ENCODE data around the gene AGBL1.
A peak's percentile ranks its signal among the peaks of the same experiment; 100 is the strongest.
"Not testable (repeated sequence)": the region's sequence is repeated elsewhere in the genome, so short reads cannot be mapped to it uniquely, and the experiment has no call there.

Gene AGBL1

DNA sequence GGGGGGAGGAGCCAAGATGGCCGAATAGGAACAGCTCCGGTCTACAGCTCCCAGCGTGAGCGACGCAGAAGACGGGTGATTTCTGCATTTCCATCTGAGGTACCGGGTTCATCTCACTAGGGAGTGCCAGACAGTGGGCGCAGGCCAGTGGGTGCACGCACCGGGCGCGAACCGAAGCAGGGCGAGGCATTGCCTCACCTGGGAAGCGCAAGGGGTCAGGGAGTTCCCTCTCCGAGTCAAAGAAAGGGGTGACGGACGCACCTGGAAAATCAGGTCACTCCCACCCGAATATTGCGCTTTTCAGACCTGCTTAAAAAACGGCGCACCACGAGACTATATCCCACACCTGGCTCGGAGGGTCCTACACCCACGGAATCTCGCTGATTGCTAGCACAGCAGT is 448.4 kb downstream of the AGBL1 start:
- not testable (repeated sequence) for DNase-seq

DNA sequence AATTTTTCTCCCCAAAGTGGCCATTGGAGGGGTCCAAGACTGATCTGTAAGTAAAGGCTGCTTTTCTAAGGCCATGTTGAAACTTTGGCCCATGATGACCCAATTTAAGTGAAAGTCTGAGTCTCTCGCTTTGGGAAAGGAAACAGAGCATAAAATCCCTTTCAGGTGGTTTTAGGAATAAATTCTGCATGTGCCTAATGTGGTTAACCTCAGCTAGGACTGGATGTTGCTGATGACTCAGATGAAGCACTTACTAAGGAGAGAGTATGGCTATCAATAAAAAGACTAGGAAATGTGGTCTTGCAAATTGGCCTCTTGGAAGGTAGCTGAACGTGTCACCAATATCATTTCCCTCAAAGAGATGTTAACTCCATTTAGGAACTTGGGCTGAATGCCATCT is 458.5 kb downstream of the AGBL1 start:
- no peak for DNase-seq

DNA sequence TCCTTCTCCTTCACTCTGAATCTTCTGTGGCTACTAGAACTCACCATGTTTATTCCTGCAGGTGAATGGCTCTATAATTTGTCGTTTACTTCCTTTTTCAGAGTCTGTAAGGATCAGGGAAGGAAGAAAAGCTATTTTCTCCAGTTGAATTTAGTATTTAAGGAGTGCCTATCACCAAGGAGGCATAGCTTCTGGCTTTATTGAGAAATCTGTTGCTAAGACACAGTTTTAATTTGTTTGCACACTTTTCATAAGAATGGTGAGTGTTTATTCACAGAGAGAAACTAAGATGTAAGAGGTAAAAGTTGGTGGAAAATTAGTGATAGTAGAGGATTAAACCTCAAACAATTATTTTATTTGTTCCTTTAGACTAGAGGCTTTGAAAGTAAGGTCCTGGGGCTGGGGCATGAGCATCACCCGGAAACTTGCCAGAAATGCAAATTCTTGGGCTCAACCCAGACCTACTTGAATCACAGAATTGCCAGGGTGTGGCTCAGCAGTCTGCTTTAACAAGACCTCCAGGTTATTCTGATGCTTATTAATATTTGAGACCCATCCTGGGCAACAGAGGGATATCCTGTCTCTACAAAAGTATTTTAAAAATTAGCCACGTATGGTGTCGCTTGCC is 461.3 kb downstream of the AGBL1 start:
- DNase-seq, result no peak

GRCh38 chr15:86541540-86541939 is 461.9 kb downstream of the AGBL1 start:
- peak in 1 of 2 experiments; percentile 69 for DNase-seq

- no peak for DNase-seq
Observed at GRCh38 chr15:86550075-86550474, 470.4 kb downstream of the AGBL1 start.

DNA sequence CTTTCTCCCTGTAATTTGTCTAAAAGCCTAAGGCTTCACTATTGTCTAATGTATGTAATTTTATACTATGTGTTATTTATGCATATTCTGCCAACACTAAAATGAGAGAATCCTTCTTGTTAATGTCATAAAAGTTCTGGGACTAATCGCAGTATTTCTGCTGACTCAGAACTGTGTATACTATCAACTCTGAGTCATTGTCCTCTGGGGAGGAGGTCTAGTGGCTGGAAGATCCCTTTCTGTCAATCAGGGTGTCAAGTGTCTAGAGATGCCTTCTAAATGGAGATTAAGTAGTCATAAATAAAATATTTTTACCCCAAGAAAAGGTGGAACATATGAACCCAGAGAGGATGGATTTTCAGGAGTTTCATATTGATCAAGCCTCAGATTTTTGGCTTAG is 473.4 kb downstream of the AGBL1 start:
- no peak for DNase-seq

DNA sequence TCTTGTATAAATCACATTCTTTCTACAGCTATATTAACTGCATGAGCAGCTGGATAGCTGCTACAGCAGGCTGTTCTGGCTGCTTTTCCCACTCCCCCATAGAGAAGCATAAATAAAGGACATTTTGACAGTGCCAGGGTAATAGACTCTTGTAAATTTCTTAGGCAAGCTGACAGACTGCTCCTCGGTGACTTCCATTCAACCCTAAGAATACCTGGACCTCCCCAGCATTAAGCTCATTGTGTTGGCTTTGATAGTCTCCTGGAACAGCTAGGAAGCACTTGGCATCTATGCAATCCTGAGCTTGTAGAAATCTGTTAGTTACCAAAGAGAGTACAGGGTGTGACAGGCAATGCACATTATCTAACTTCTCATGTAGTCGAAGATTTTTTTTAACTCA is 475.4 kb downstream of the AGBL1 start:
- DNase-seq, result no peak

DNA sequence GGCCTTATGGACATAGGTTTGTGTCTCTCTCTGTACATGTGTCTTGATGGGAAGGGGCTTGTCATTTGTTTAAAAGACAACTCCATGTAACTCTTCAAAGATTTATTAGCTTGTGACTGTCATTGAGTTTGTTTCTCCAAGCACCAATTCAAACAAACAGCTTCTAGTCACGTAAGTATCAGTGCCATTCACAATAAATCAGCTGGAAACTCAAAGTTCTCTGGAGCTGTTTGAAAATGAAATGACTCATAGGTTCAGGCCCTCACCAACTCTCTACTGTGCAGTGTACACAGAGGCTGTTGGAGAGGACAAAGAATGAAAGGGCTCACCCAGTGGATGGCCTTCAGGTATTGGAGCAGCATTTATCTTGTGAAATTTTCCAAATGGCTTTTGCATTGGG is 476.3 kb downstream of the AGBL1 start:
- no peak for DNase-seq

- no peak for DNase-seq
Observed at GRCh38 chr15:86556396-86557017, 476.8 kb downstream of the AGBL1 start.

DNA sequence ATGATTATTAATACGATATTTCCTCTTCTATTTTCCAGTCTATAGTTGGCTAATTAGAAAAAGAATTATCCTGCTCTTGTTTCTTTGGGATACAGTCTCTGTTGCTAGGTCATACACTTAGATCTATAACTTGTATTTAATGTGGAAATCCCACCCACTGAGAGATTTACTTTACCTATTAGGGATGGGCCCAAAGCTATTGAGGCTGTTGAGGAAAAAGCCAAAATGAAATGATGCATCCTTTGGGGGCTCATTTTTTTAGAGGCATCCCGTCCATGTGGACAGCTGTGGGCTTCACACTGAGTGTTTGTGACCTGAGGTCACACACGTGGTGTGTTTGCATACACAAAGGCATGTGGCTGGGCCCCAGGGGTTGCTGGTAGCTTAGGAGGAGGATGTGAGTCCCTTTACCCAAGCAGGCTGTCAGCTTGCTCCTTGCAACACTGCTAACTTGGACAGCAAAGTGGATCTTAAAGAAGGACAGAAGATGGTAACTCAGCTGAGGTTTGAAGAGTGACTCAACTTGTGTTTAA is 477.4 kb downstream of the AGBL1 start:
- DNase-seq, result no peak

DNA sequence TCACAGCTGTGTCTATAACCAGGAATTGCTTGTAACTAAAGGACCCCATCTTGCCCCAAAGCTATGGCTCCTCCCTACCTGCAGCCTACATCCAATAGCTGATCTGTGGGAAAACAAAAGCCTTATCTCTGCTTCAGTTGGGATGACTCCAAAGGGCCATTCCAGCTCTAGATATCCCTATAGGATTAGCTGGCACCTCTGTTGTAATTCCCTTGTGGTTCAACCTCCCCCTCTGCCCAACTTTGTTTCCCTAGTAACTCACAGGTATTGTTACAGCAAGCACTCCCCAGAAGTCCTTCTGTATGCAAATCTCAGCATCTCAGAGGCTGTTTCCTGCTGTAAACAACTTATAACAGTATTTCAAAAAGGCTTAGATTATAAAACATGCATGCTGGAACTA is 478.6 kb downstream of the AGBL1 start:
- DNase-seq, result no peak

DNA sequence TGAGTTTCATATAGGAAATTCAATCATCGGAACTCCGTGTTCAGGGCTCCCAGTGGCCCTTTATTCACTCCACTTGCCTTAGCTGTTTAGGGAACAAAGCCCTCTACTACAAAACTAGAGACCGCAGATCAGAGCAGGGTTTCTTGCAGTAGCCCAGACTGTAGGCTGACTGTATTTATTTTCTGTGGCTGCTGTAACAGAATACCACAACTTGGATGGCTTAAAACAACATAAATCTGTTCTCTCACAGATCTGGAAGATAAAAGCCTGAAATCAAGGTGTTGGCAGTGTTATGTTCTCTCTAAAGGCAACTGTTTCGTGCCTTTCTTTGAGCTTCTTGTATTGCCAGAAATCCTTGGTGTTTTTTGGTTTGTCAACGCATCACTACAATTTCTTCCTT is 479.0 kb downstream of the AGBL1 start:
- no peak for DNase-seq

DNA sequence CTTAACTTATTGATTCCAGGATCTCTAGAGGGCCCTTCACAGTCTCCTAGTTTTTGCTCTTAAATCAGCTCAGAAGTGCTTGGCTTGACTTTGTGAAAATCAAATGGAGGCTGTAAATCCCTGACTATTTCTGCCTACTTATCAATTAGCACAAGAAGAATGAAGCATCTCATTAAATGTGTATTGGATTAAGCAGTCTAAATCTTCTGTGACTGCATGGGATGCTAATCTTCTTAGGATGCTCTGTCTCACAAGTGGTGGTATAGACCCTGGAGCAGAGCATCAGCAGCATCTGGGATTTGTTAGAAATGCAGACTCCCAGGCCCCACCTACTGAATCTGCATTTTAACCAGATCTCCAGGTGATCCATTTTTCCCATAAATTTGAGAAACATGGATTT is 488.7 kb downstream of the AGBL1 start:
- peak; percentile 59 to 90 for DNase-seq

DNA sequence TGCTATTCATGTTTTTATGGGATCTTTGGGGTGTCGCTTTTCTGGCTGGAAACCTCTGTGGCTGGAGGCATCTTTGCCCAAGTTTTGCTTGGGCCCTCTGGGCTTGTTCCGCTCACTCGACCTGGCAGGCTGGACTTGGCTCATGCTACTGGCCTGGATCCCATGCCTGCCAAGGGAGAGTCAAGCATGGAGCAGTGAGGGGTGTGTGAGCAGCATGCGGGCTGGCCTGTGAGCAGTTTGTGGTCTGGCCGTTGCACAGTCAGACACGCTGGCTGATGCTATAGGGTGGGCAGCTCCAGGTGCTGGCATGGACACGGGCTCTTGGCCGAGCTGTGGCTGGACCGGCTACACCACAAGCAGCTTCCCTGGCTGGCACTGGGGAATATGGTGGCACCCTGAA is 491.1 kb downstream of the AGBL1 start:
- no peak for DNase-seq

GRCh38 chr15:86571873-86572272 is 492.2 kb downstream of the AGBL1 start:
- DNase-seq, result no peak

DNA sequence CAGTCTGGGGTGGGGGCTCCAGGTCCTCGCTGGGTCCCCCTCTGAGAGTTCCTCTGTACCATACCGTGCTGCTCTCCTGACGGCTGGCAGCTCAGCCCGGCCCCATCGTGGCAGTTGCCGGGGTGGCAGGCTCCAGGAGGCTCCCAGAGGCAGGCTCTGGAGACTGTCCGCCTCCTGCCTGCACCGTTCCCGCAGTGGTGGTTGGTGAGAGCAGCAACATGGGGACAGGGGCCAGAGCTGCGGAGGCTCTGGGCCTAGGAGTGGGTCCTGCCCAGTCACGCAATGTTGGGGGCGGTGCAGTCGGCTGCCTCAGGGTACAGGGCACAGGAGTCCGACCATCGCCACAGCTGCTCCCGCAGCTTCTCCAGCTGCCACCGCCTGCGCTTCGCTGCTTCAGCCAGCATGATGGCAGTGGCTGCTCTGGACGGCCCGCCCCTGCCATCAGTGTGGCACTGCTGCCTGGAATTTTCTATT is 492.7 kb downstream of the AGBL1 start:
- DNase-seq, result no peak

GRCh38 chr15:86573476-86573875 is 493.8 kb downstream of the AGBL1 start:
- DNase-seq, result no peak

- no peak for DNase-seq
Observed at GRCh38 chr15:86588413-86588812, 508.7 kb downstream of the AGBL1 start.

DNA sequence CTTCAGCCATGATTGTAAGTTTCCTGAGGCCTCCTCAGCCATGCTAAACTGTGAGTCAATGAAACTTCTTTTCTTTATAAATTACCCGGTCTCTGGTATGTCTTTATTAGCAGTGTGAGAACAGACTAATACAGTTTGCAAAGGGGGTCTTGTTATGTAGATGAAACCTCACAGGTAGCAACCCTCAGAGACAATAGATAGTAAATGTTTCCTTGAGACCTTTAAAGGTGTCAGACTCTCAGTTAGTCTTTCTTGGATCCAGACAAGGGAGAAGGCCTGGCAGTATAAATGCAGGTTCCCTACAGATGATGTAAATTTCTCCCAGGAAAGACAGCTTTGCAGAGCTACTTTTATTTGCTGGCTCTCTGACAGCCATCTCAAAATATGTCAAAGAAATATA is 510.8 kb downstream of the AGBL1 start:
- DNase-seq, result no peak

DNA sequence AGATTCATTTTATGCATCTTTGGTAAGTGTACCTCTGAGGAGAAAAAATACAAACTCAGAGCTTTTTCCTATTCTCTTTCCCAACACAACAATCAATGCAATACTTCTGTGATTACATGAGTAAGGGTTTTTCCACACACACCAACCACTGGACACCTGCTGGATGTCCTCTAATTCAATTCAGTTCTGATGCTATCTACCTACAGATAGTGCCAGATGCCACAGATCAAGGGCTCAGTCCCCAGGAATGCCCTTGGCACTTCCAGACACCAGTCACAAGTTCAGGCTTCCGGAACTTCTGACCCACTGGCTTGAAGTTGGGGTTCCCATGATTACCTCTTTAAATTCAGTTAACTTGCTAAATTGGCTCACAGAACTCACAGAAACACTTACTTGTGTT is 511.5 kb downstream of the AGBL1 start:
- no peak for DNase-seq

DNA sequence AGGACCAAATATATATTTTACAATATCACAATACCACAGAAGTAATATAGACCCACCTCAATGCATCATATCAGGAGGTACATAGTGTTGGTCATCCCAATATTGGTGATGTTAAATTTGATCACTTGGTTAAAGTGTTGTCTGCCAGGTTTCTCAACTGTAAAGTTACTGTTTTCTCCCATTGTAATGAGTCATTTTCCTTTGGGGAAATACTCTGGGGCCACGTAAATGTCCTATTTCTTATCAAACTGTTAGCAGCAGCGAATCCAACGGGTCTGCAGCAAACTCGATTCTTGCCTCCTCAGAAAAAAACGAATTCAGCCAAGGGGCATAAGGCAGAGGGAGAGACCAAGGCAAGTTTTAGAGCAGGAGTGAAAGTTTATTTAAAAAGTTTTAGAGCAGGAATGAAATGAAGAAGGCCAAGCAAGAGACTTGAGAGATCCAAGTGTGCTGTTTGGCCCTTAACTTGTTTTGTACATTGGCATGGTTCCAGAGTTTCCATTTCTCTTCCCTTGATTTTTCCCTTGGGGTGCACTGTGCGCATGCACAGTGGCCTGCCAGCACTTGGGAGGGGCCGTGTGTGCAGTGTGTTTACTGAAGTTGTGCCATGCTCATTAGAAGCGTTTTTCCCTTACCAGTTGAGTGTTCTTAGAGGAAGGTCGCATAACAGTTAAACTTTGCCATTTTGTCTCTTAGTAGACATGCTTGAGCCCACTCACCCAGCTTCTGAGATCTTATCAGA is 512.5 kb downstream of the AGBL1 start:
- no peak for DNase-seq

DNA sequence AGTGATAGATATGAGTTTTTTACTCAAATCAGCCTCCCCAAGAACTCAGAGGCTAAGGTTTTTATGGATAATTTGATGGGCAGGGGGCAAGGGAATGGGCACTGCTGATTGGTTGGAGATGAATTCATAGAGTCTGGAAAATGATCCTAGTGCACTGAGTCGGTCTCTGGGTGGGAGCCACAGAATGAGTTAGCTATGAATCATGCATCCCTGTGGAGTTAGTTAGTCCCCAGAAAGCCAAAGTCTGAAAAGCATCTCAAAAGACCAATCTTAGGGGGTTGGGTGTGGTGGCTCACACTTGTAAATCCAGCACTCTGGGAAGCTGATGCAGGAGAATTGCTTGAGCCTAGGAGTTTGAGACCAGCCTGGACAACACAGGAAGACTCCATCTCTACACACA is 516.1 kb downstream of the AGBL1 start:
- no peak for DNase-seq

DNA sequence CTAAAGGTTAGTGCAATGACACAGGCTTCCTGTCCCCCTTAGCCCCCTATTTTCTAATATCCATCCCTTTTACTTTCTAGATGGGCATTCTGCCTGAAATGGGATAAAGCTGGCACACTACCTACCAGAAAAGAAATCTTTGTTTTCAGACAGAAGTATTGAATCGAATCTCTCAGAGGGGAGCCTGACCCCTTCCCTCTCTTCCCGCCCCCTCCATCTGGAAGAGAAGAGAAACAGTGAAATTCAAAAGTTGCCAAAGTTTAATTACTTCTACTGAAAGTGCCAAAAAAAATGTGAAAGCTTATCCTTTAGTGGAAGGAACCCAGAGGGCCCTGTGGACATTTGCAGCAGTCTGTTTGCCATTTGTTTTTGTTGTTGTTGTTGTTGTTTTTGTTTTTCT is 523.8 kb downstream of the AGBL1 start:
- no peak for DNase-seq
